Measurements from ENCODE around the gene RFX6.

The RFX6 gene

DNA sequence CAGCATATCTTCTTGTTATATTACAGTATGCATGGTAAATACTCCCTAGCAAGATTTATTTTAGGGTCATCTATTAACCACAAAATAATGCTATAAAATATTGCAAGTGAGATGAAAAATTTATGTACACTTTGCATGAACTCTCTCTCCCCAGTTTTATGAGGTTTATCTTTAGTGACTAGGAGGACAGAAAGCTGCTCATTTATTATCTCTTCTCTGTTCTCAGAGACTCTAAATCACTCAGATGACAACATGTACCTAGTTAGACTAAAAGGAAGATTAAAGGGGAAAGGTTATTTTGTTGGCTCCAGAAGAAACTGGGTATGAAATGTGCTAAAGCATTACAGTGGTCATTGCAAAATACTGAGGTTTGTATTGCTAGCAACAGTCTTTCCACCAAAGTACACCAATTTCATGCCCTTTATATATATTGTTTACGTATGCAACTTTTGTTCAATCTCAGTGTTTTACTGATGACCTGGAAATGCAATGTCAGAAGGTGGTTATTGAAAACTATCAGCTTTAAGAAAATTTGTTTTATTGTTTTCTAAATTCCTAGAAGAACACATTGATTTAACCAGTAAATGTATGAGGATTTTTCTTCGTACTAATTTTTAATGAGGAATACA is 11.8 kb downstream of the RFX6 start:
- DNase-seq (ENCODE audit: low read depth in 2 of 2, low spot score in 1 of 2), result no peak

DNA sequence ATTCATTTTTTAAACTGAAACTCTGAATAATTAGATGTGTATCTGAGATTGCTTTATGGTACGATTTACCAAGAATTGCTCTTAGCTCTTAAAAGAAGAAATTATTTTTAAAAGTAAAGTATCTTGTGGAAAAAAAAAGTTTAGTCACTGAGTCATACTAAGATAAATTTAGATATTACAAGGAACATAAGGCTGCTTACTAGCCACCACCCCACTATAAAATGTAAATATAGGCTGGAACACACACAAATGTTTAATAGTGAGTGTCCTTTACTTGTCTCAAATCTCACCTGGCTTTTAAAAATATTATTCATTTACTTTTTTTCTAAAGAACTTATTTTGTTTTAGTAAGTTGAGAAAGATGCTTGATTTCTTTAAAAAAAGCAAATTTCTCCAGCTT is 17.6 kb downstream of the RFX6 start:
- DNase-seq (ENCODE audit: low read depth in 2 of 2, low spot score in 1 of 2), result no peak

DNA sequence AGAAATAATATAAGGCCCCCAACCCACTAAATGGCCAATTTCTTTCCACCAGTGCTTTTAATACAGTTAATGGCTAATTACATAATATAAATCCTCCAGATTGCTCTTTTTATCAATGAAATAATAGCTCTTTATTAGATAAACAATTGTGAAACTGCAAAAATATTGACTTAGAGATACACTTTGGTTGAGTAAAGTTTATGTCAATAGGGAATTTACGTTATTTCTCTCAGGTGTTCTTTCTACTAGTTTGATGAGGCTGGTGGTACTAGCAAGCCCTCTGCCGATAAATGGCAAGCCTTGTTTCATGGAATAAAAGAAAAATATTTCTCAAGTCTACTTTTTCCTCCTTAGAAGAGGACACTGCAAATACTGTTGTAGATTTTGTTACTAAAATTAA is 18.9 kb downstream of the RFX6 start:
- DNase-seq (ENCODE audit: low read depth in 2 of 2, low spot score in 1 of 2), result no peak

DNA sequence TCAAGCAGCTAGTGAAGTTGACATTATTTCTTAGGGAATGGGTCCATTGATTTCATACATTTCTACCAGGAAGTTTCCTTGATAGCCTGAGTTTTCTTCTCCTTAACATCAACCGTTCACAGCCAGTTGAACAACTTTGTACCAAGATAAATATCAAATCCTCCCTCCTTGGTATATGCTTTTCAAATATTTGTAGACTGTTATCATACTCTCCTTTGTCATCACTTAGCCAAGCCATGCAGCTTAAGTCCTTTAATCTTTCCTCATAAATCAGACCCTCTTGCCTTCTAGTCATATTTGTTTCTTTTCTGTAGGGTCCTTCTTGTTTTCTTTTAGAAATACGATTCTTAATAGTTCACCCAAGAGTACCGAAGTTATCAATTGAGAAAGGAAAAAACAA is 25.6 kb downstream of the RFX6 start:
- no peak for DNase-seq (ENCODE audit: low read depth in 2 of 2, low spot score in 1 of 2)

DNA sequence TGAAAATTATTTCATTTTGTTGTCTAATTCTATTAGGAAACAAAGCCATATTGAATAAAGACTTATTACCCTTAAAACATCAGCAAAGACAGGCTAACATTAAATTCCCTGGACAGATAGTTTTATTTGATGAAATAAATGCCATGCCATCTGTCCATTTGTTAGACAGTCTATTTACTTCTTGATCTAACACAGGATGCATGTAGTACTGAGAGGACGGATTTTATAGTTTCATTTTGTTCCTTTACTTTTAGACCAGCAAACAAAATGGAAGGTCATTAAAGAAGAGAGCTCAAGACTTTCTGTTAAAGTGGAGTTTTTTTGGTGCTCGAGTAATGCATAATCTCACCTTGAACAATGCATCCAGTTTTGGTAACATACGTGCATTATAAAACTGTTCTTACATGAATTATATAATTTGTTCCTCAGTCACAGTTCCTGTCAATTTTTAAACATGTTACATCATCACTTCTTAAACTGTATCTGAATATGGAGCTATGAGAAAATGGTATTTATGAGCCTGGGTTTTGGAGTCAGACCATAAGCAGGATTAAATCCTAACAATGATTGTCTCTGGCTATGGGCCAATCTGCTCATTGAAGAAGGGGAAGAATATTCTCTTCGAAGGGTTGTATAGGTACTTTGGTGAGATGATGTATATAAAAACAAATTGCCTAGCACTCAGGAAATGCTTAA is 46.0 kb downstream of the RFX6 start:
- no peak for DNase-seq (ENCODE audit: low read depth in 2 of 2, low spot score in 1 of 2)

DNA sequence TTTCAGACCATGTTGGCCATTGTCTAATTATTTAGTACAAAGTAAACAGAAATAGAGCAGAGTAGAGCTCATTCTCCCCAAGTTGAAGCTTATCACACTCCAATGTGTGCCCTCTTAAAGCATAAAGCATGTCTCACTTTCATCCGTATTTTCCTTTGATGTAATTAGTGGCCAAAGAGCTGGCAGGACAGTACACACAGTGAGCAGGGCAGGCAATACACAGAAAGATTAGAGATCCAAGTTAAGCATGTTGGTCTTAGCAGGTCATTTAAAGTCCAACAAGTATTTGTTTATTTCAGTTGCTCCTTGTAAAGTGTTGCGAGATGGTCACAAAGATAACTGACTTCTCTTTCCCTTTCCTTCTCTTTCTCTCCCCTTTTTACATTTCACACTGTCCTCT is 47.2 kb downstream of the RFX6 start:
- DNase-seq (ENCODE audit: low read depth in 2 of 2, low spot score in 1 of 2), result no peak

DNA sequence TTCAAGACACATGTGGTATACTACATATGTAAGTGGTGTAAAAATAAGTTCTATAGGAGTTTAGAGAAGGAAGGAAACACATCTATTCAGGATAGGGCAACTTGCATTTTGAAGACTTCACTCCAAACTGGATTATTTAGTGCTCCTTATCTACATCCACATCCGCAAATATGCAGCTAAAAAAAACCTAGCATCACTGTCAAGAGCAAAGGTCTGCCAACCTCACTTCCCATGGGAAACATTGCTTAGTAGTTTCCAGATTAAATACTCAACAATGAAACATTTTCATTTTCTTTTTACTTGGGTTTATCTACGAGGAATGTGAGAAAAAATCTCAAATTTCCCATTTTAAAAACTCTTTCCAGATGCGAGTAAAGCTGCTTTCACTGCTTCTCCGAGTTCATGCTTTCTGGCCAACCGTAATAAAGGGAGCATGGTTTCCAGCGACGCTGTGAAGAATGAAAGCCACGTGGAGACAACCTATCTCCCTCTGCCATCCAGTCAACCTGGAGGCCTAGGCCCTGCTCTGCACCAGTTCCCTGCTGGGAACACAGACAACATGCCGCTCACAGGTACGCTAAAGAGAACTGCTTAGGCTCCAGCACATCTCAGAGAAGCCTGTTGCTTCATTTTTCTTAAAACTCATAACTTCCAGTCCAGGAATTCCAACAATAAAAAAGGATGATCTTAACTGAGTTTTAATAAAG is 48.2 kb downstream of the RFX6 start:
- DNase-seq (ENCODE audit: low read depth in 2 of 2, low spot score in 1 of 2), result no peak

DNA sequence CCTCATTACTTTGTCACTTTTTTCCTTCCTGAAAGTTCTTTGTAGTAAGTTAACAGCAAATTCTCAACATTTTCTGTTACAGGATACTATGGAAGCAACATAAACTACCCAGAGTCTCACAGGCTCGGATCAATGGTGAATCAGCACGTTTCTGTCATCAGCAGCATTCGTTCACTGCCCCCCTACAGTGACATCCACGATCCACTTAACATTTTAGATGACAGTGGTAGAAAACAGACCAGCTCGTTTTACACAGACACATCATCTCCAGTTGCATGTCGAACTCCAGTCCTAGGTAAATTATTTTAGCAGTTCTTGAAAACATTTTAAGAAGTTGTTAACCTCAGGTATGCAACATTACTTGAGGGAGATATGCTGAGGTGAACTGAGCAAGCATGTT is 51.6 kb downstream of the RFX6 start:
- no peak for DNase-seq (ENCODE audit: low read depth in 2 of 2, low spot score in 1 of 2)

DNA sequence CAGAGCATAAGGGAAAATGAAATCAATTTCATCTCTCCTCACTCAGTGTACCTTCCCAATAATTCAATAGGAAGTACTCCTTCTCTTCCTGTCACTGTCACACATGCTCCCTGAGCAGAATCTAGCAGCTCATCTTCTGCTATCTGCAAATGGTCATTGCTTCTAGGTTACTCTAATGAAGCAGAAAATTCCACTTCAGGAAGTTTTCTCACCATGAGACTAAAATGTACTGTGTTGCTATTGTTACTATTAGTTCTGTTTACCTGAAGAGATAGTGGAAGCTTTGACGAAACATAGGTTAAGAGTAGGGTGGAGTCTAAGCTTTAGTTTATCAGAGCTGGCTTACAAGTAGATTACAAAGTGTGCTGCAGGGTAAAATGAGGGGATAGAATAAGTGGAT is 52.8 kb downstream of the RFX6 start:
- DNase-seq (ENCODE audit: low read depth in 2 of 2, low spot score in 1 of 2), result no peak

DNA sequence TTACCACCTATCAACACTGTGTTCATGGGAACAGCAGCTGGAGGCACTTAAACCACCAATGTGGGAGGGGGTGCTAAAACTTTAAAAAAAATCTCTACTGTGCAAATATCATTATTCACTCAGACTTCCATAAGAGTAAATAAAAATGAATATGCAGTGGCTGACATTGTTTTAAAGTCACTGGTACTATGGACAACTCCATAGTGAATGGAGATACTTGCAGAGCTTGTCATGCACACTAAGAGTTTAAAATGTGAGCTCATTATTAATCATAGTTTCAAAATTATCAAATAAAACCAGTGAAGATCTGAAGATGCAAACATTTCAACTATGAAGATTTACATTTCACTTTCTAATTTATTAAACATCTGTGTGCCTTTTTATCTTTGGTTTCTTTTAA is 54.4 kb downstream of the RFX6 start:
- no peak for DNase-seq (ENCODE audit: low read depth in 2 of 2, low spot score in 1 of 2)

DNA sequence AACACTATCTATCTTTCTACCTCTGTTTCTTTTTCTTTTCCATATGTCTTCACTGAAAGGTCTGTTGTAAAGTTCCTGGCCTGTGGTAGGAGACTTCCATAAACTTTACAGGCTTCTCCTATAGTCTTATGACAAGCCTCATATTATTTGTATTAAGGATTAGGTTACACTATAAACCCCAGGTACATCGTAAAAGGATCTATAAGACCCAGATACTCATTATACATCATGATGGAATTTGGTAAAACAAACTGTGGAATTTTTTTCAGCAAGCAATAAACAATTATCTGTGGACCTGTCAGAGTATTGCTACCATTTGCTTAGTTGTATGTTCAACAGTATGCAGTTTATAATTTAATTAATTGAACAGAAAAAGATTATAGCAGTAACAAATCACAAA is 55.5 kb downstream of the RFX6 start:
- DNase-seq (ENCODE audit: low read depth in 2 of 2, low spot score in 1 of 2), result no peak

DNA sequence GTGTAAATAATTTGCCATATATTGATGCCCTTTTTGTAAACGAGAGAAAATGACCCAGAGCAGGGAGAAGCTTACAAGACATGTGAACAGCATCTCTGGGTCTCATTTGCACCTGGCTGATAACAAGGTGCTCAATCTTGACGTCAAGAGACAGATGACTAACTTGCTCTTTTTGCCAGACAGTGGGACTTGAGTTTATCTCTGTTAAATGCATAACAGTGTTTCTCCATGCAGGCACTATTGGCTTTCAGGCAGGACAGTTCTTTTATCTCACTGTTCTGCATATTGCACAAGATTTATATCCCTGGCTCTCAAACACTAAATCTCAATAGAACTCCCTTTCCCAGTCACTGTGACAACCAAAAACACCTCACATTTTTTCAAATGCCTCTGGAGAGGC is 56.4 kb downstream of the RFX6 start:
- DNase-seq (ENCODE audit: low read depth in 2 of 2, low spot score in 1 of 2), result no peak

DNA sequence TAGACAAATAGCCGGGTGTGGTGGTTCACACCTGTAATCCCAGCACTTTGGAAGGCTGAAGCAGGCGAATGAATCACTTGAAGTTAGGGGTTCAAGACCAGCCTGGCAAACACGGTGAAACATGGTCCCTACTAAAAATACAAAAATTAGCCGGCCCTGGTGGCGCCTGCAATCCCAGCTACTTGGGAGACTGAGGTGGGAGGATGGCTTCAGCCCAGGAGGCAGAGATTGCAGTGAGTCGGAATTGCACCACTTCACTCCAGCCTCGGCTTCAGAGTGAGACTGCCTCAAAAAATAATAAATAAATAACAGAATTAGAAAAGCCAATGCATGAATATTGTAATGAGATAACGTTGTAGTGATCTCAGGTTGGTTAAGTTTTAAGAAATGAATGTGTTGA is 61.3 kb downstream of the RFX6 start:
- no peak for DNase-seq (ENCODE audit: low read depth in 2 of 2, low spot score in 1 of 2)

DNA sequence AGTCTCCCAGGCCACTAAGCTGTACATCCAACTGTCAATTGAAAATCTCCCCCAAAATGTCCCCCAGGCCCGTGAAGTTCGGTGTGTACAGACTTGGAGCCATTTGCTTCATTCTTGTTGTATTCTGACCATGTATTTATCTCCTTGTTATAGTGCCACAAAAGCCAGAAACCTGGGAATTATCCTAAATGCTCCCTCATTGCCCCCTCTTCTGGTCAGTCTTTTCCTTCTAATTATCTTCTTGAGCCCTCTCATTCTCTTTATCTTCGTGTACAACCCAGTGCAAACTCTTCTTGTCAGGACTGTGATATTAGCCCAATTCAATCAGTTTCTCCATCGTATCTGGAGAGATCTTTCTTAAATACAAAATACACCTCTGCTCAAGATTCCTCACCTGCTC is 64.7 kb downstream of the RFX6 start:
- DNase-seq (ENCODE audit: low read depth in 2 of 2, low spot score in 1 of 2), result no peak

DNA sequence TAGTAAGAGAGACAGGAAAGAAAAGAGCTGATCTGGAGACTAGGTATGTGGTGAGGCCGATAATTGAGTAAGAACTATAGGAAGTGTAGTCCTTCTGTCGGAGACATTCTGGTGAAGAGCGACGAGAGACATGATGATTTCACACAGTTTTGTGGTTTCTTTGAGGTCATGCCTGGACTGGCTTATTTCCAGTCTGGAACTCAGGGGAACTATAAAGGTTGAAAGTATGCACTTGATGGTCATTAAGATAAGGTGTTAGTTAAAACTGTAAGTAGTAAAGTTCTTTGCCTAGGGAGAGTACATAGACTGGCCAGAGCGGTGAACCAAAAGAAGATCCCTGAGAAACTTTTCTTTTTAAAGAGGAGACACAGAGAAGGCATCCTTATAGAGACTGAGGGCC is 68.8 kb downstream of the RFX6 start:
- DNase-seq (ENCODE audit: low read depth in 2 of 2, low spot score in 1 of 2), result no peak

DNA sequence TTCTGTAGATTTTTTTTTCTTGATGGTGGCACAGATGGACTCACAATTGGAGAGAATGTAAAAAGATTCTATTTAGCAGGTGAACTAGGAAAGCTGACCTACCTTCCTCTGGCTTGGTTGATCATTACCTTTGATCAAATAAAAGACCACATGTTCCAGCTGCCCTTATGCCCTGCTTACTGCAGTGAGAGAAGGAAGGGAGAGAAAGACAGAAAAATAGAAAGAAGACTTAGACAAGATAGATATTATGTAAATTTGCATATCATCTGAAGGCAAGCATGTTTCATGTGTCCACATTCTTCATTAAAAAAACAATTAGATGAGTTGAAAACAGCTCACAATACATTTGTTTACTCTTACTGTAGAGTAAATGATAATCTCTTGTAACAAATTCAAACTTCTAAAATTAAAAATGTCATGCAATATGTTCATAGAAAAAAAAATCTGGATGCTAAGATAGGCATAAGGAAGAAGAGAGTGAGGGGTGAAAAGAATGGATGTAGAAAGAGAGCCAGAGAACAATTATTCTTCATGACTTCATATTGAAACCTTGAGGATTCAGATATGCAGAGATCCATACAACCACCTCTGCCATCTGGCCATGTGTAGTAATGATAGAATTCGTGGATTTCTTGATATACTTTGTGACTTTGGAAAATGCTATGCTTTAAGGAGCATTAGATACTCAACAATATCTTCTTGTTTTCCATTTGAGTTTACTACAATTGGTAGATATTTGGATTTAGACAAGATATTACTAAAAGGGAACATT is 71.7 kb downstream of the RFX6 start:
- DNase-seq (ENCODE audit: low read depth in 2 of 2, low spot score in 1 of 2), result no peak

DNA sequence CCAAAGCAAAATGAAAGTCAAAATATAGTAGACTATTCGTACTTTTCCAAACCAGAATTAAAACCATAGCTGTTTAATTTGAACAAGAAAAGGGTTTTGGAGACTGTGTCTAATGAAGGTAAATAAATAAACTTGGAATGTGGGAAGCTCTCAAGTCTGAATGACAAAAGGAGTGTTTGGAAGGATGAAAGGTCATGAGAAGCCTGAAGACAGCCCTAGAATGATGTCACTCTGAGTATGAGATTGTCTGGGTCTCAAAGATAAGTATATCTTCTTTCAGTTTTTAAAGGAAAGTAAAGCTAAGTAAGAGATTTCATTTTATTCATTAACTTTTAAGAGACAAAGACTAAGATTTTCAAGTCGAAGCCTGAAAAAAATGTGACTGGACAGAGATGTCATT is 72.9 kb downstream of the RFX6 start:
- no peak for DNase-seq (ENCODE audit: low read depth in 2 of 2, low spot score in 1 of 2)

DNA sequence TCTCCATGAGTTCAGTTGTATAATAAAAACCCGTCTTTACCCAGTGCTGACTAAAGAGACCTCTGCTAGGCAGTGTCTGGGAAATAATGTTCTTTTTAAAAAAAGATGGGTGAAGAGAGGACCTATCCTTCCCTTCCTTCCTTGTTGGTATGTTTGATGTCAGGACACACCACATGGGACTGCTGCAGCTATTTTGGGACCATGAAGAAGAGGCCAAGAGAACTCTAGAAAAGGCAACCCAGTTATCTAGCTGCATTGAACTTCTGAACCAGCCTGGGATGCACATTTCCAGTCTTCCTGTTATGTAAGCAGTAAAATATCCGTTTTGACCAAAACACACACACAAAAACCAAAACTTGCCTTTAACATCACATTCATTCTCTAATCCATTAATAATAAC is 77.3 kb downstream of the RFX6 start:
- no peak for DNase-seq (ENCODE audit: low read depth in 2 of 2, low spot score in 1 of 2)

DNA sequence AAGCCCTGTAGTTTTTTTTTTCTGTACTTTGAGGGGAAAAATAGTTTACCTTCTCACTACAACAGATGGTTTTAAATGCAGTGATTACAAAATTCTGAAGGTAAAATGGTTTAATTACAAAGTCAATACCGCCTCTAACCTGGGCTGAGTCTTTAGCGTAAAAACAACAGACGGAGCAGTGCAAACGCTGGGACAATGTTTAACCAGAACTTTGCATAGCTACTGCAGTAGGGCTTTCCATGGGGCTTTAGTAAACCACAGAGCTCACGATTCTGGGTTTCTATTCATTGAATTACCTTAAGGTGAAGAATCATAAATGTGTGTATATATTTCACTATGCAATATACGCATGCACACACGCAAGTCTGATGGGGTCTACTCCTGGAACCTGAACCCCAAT is 77.9 kb downstream of the RFX6 start:
- no peak for DNase-seq (ENCODE audit: low read depth in 2 of 2, low spot score in 1 of 2)

DNA sequence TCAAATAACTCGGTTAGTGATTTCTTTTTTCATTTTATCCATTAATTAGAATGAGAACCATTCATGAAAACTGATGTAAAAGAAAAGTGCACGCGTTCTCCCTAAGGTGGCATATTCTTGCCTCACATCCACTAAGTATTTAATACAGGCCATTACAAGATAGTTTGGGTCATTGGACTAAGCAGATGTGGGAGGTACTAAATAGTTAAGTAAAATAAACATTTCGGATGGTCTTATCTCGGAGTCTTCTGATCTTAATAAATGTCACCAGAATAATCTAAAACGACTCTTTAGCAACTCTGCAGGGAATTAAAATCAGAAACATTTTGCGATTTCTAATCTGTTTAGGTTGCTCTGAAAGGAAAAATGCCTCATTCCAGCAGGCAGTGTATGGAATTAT is 78.7 kb downstream of the RFX6 start:
- DNase-seq (ENCODE audit: low read depth in 2 of 2, low spot score in 1 of 2), result no peak

DNA sequence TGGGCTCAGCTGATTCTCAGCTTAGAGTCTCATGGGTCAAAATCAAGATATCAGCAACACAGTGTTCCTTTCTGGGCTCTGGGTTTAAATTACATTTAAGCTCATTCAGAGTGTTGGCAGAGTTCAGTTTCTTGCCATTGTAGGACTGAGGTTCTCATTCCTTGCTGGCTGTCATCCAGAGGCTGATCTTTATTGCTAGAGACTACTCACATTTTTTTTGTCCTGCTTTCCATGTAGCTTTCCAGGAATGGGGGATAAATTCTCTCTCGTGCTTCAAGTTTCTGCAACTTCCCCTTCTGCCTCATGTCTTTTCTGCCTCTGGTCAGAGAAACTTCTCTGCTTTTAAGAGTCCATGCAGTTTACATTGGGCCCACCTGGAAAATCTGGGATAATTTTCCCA is 86.9 kb downstream of the RFX6 start:
- no peak for DNase-seq (ENCODE audit: low read depth in 2 of 2, low spot score in 1 of 2)

All from stimulated activated CD8-positive, alpha-beta memory T cell treated with anti-CD3 and anti-CD28 coated beads, Interleukin-4, amount 100 ng/mL, for 4 hours (primary cell).